ENCODE data around the gene RPRD1B. TPM values are rescaled to one million over a fixed set of nuclear protein-coding genes. Genes with fewer than 3 reads are reported as not detected.
A peak's percentile ranks its signal among the peaks of the same experiment; 100 is the strongest.

Gene RPRD1B
- polyA plus RNA-seq, 3 donors: 3.6 to 12.3 (median 4.7) TPM

- Histone ChIP-seq H3K36me3 (replicated peaks in 1 of 2; ENCODE audit: control insufficient read depth in 1 of 2, insufficient read depth in 2 of 2, low read length in 2 of 2) (no peaks in the 10 kb centered on the region), H2AFZ (ENCODE audit: insufficient read depth, low read depth, low read length, poor library complexity, severe bottlenecking) (no peak overlapping the region), H3K4me2 (replicated peaks; ENCODE audit: extremely low read depth, low read length, poor library complexity, severe bottlenecking) (no peak overlapping the region), H3K79me2 (ENCODE audit: insufficient read depth, low read length) (no peaks in the 10 kb centered on the region), H3K4me1 (ENCODE audit: control insufficient read depth in 1 of 2, insufficient read depth in 2 of 2, low read length in 2 of 2) (peaks cover 23 to 33% of the 10 kb centered on the region in 2 donors), H3K27me3 (ENCODE audit: control insufficient read depth in 2 of 2, insufficient read depth in 2 of 2, low read length in 2 of 2) (no peaks in the 10 kb centered on the region), H3K9ac (ENCODE audit: insufficient read depth, low read length, poor library complexity, severe bottlenecking) (no peak overlapping the region), H4K20me1 (ENCODE audit: insufficient read depth, low read length) (no peaks in the 10 kb centered on the region), H3K4me3 (replicated peaks in 1 of 3; ENCODE audit: low read depth in 2 of 3, low read length in 3 of 3) (no peak overlapping the region), H3K9me3 (replicated peaks in 1 of 2; ENCODE audit: control insufficient read depth in 1 of 2, insufficient read depth in 1 of 2, low read length in 2 of 2) (no peaks in the 10 kb centered on the region), H3K27ac (ENCODE audit: low read depth in 1 of 2, low read length in 2 of 2) (no peak overlapping the region)
- DNase-seq: peak in 2 of 3 donors; percentile 36 to 40
- no peak overlapping the region for H3K4me3 Mint-ChIP-seq
- H3K27me3 Mint-ChIP-seq (ENCODE audit: low read depth in 3 of 3): peaks cover 0 to 4% (median 1%) of the 10 kb centered on the region in 3 donors
- WGBS (ENCODE audit: insufficient coverage): 83% methylated on average over 4 of the region's 12 CpGs
- intact Hi-C loops (cut with micrococcal nuclease): loop anchor here in 1 of 2 donors (5.0 kb wide), 1 partner anchor 43 kb away; no protein-coding TSS in a partner anchor
- no peak for TF ChIP-seq CTCF (IDR thresholded peaks at IDR 0.05)
- no peaks in the 10 kb centered on the region for H3K9me3 Mint-ChIP-seq
- H3K4me1 Mint-ChIP-seq: peaks cover 38% of the 10 kb centered on the region
- H3K36me3 Mint-ChIP-seq: peaks cover 3 to 10% of the 10 kb centered on the region in 2 donors
- H3K27ac Mint-ChIP-seq: peak overlapping the region in 2 of 7 donors; percentile 18 to 71
Measured at GRCh38 chr20:38139977-38140753, 106.6 kb downstream of the RPRD1B start.

GRCh38 chr20:38141204-38141888 is 107.8 kb downstream of the RPRD1B start:
- Histone ChIP-seq H2AFZ (ENCODE audit: insufficient read depth, low read depth, low read length, poor library complexity, severe bottlenecking) (no peak overlapping the region), H4K20me1 (ENCODE audit: insufficient read depth, low read length) (no peaks in the 10 kb centered on the region), H3K4me3 (replicated peaks in 1 of 3; ENCODE audit: low read depth in 2 of 3, low read length in 3 of 3) (no peak overlapping the region), H3K4me2 (replicated peaks; ENCODE audit: extremely low read depth, low read length, poor library complexity, severe bottlenecking) (no peak overlapping the region), H3K36me3 (replicated peaks in 1 of 2; ENCODE audit: control insufficient read depth in 1 of 2, insufficient read depth in 2 of 2, low read length in 2 of 2) (no peaks in the 10 kb centered on the region), H3K27ac (ENCODE audit: low read depth in 1 of 2, low read length in 2 of 2) (no peak overlapping the region), H3K27me3 (ENCODE audit: control insufficient read depth in 2 of 2, insufficient read depth in 2 of 2, low read length in 2 of 2) (no peaks in the 10 kb centered on the region), H3K9ac (ENCODE audit: insufficient read depth, low read length, poor library complexity, severe bottlenecking) (no peak overlapping the region), H3K4me1 (ENCODE audit: control insufficient read depth in 1 of 2, insufficient read depth in 2 of 2, low read length in 2 of 2) (peaks cover 29 to 40% of the 10 kb centered on the region in 2 donors), H3K9me3 (replicated peaks in 1 of 2; ENCODE audit: control insufficient read depth in 1 of 2, insufficient read depth in 1 of 2, low read length in 2 of 2) (no peaks in the 10 kb centered on the region), H3K79me2 (ENCODE audit: insufficient read depth, low read length) (no peaks in the 10 kb centered on the region)
- H3K4me1 Mint-ChIP-seq: peaks cover 42% of the 10 kb centered on the region
- H3K27ac Mint-ChIP-seq: peak overlapping the region in 2 of 7 donors; percentile 2 to 31
- H3K36me3 Mint-ChIP-seq: peaks cover 3 to 12% of the 10 kb centered on the region in 2 donors
- WGBS (ENCODE audit: insufficient coverage): 94% methylated on average over 23 of the region's 23 CpGs
- intact Hi-C loops (cut with micrococcal nuclease): loop anchor here in 1 of 2 donors (5.0 kb wide), 1 partner anchor 44 kb away; no protein-coding TSS in a partner anchor
- no peak overlapping the region for H3K4me3 Mint-ChIP-seq
- no peaks in the 10 kb centered on the region for H3K9me3 Mint-ChIP-seq
- no peak for TF ChIP-seq CTCF (IDR thresholded peaks at IDR 0.05)
- no peak for DNase-seq
- peaks cover 0 to 4% (median 1%) of the 10 kb centered on the region in 3 donors for H3K27me3 Mint-ChIP-seq (ENCODE audit: low read depth in 3 of 3)

Small RNA genes lying within 50 kb of the gene (small RNA-seq; reads per million reads assigned to genes)
- gene RN7SL237P (ENCODE audit: insufficient read length, low read depth): not detected

Other genes with a start within 250 kb of the RPRD1B start
- gene VSTM2L, start 130.6 kb upstream of the RPRD1B start, polyA plus RNA-seq: not detected
- 1 to 10 TPM; 6.4 to 9.1 (median 8.8) TPM for gene TTI1, start 290 bp upstream of the RPRD1B start, polyA plus RNA-seq
- 1 to 10 TPM in 2 of 3 donors, under 1 TPM in 1; 0.47 to 1.7 (median 1.6) TPM for gene TGM2, start 131.5 kb downstream of the RPRD1B start, polyA plus RNA-seq
- gene KIAA1755, start 227.0 kb downstream of the RPRD1B start, polyA plus RNA-seq: not detected